GM19395 (cell line): ENCODE data around the gene CHN1.

Experiments used
- ATAC-seq: cut with Tn5 transposase; IDR thresholded peaks from one replicate; pipeline ENCODE4 v1.9.1; 2021; ENCODE audit warnings: mild to moderate bottlenecking, moderate library complexity; ENCODE audit not compliant: unreplicated experiment

The CHN1 gene

GRCh38 chr2:174771631-174772471 is 233.3 kb downstream of the CHN1 start:
- ATAC-seq, result peak; percentile 78

GRCh38 chr2:174771136-174771535 is 234.0 kb downstream of the CHN1 start:
- no peak for ATAC-seq

GRCh38 chr2:174768557-174768956 is 236.6 kb downstream of the CHN1 start:
- ATAC-seq, result no peak

GRCh38 chr2:174766271-174766670 is 238.9 kb downstream of the CHN1 start:
- ATAC-seq, result no peak

- ATAC-seq, result no peak
These were observed 239.6 kb downstream of the CHN1 start for GRCh38 chr2:174765576-174765975.

- ATAC-seq, result no peak
These were observed 240.6 kb downstream of the CHN1 start, which contains the start of gene CHRNA1 for GRCh38 chr2:174764280-174765255. Gene CHRNA1, minus strand, starts transcription at chr2:174764472. Its CDS starts 78 bp downstream, at chr2:174764394.

- ATAC-seq, result no peak
These were observed 241.4 kb downstream of the CHN1 start for GRCh38 chr2:174763780-174764179.

GRCh38 chr2:174762464-174762863 is 242.7 kb downstream of the CHN1 start:
- no peak for ATAC-seq

- ATAC-seq, result no peak
These were observed 243.3 kb downstream of the CHN1 start for GRCh38 chr2:174761837-174762236.

GRCh38 chr2:174760845-174761473 is 244.2 kb downstream of the CHN1 start:
- ATAC-seq, result no peak

- no peak for ATAC-seq
These were observed 245.7 kb downstream of the CHN1 start for GRCh38 chr2:174759381-174760065.

- no peak for ATAC-seq
These were observed 248.4 kb downstream of the CHN1 start for GRCh38 chr2:174756743-174757142.

GRCh38 chr2:174753038-174753633 is 252.0 kb downstream of the CHN1 start:
- peak; percentile 1 for ATAC-seq

- ATAC-seq, result peak; percentile 91
These were observed 252.7 kb downstream of the CHN1 start for GRCh38 chr2:174752403-174753037.

- ATAC-seq, result peak; percentile 55
These were observed 254.2 kb downstream of the CHN1 start for GRCh38 chr2:174750923-174751441.

GRCh38 chr2:174749793-174750192 is 255.4 kb downstream of the CHN1 start:
- no peak for ATAC-seq

- no peak for ATAC-seq
These were observed 256.2 kb downstream of the CHN1 start for GRCh38 chr2:174748948-174749347.
